Measurements from ENCODE around the gene CPT1C.

- TF ChIP-seq CTCF (IDR thresholded peaks at IDR 0.05) (no peak), POLR2A (IDR thresholded peaks at IDR 0.05) (no peak)
Observed at GRCh38 chr19:49652551-49653465, 38.1 kb upstream of the CPT1C start.

Data from lower leg skin (tissue), 3 donors.